Heart left ventricle (tissue), 16 donors: ENCODE measurements around the gene POTEF. TPM values are rescaled to one million over a fixed set of nuclear protein-coding genes. Genes with fewer than 3 reads are reported as not detected.
"Not testable (repeated sequence)": the region's sequence is repeated elsewhere in the genome, so short reads cannot be mapped to it uniquely, and the experiment has no call there.

Experiments
- ATAC-seq, 4 donors: fragments of 200-7000 bp; cut with Tn5 transposase; one replicate each; pipeline ENCODE4 v1.9.1; 2020 to 2022; ENCODE audit warnings: moderate library complexity in 4 of 4, mild to moderate bottlenecking in 3 of 4, moderate number of reproducible peaks in 1 of 4
- DNase-seq, 5 donors: peaks; one replicate each; pipeline ENCODE4 v3.0.0-alpha.2; 2020
- H3K27ac ChIP-seq, 12 donors: fragments of 200-600 bp; sonication (generic) in 4 of 12; one replicate each; pipeline versions ENCODE4 v1.5.0 to v1.8.0; 2016 to 2022; ENCODE audit warnings: mild to moderate bottlenecking in 2 of 12
- H3K27me3 ChIP-seq, 9 donors: fragments of 200-600 bp; sonication (generic) in 2 of 9; one replicate each; pipeline versions ENCODE4 v1.5.1 to v1.8.0; 2016 to 2022; ENCODE audit warnings: mild to moderate bottlenecking in 3 of 9
- H3K36me3 ChIP-seq, 9 donors: fragments of 200-600 bp; sonication (generic) in 2 of 9; one replicate each; pipeline versions ENCODE4 v1.5.0 to v1.8.0; 2018 to 2022; ENCODE audit warnings: mild to moderate bottlenecking in 2 of 9
- H3K4me1 ChIP-seq, 12 donors: fragments of 200-600 bp; sonication (generic) in 4 of 12; one replicate each; pipeline versions ENCODE4 v1.5.0 to v1.8.0; 2016 to 2022; ENCODE audit warnings: mild to moderate bottlenecking in 3 of 12
- H3K4me3 ChIP-seq, 12 donors: fragments of 200-600 bp; sonication (generic) in 4 of 12; one replicate each; pipeline versions ENCODE4 v1.5.0 to v1.8.0; 2017 to 2022; ENCODE audit warnings: mild to moderate bottlenecking in 9 of 12, moderate library complexity in 4 of 12
- H3K9me3 ChIP-seq, 12 donors: fragments of 200-600 bp; sonication (generic) in 4 of 12; one replicate each; pipeline versions ENCODE4 v1.5.0 to v1.8.0; 2016 to 2022; ENCODE audit warnings: mild to moderate bottlenecking in 1 of 12
- POLR2A ChIP-seq, 2 donors: fragments of 450-650 bp; IDR thresholded peaks; one replicate each; pipeline ENCODE4 v1.6.1; 2017; ENCODE audit warnings: antibody characterized with exemption in 2 of 2, mild to moderate bottlenecking in 2 of 2, moderate library complexity in 2 of 2
- WGBS, 4 donors: extraction: QIAGEN DNeasy Blood & Tissue Kit in 2 of 4; methylation state at CpG; one replicate each; pipeline versions ENCODE4 v1.1.5 to v1.1.7; 2013 to 2018; 5-methylcytosine and 5-hydroxymethylcytosine counted together
- intact Hi-C, 10 donors: fragments of 100-400 bp; cut with DNase I; formaldehyde crosslinking; loops; one replicate each; pipeline versions ENCODE4 v1.11.1 to v1.14.2; 2022
- polyA plus RNA-seq, 2 donors: library from polyadenylated mRNA; stranded (reverse); fragments of 200-250 nt; gene quantifications; one replicate each; pipeline ENCODE4 v1.2.3, GENCODE V29; 2013
- total RNA-seq, 9 donors: library from RNA; depleted of rRNA in 2 of 9; stranded (reverse); fragments of >200 nt in 2 of 9; fragmentation: NEBNext Ultra II Directional in 3 of 9; extraction: Animal tissue kit (Norgen Biotek cat#: 25700) in 3 of 9; gene quantifications; one replicate each; pipeline versions ENCODE4 v1.1.0 to v1.2.4, GENCODE V29; 2016 to 2023
- TF ChIP-seq, protein P1 (sequence below), 12 donors: fragments of 200-600 bp; sonication (generic) in 4 of 12; IDR thresholded peaks; one replicate each; pipeline versions ENCODE4 v1.5.0 to v1.8.0; 2018 to 2022; ENCODE audit warnings: antibody characterized with exemption in 12 of 12, mild to moderate bottlenecking in 5 of 12
- donor health status: ischemic (EF 13 %, LVEDD 7.1; RV severe dilation, severe dysfunction).
- donor health status: healthy with polysubstance abuse.
- donor health status: DM: no; HTN: yes; CAD: no.
- donor health status: DM: no; HTN: no; CAD: no.
- donor health status: ischemic (EF 25% LVEDD 6.9; RV normal size, moderate dysfunction).
- donor health status: ischemic (EF 25% LVEDD 5.7; RV mildly dilated, moderate dysfunction).
- donor health status: healthy.
- donor health status: DM: yes; HTN: yes; CAD: no.
- donor health status: ischemic (EF 35%, LVEDD 5.7; RV mildly dilated, moderate dysfunction).
- donor health status: nonischemic (EF 11% LVEDD 7.7; RV severe dilation, severe dysfunction).
- donor health status: DM: yes; HTN: yes; CAD: no.
- donor health status: PGD.
- donor health status: ischemic (EF 29% LVEDD 5.4; RV normal size, mild dysfunction).
- donor health status: nonischemic (EF 23%, LVEDD 6.1; RV moderate dilation, normal function).

POTEF gene
- total and polyA plus RNA-seq, 11 donors, result not detected

- TF ChIP-seq, protein P1, sequence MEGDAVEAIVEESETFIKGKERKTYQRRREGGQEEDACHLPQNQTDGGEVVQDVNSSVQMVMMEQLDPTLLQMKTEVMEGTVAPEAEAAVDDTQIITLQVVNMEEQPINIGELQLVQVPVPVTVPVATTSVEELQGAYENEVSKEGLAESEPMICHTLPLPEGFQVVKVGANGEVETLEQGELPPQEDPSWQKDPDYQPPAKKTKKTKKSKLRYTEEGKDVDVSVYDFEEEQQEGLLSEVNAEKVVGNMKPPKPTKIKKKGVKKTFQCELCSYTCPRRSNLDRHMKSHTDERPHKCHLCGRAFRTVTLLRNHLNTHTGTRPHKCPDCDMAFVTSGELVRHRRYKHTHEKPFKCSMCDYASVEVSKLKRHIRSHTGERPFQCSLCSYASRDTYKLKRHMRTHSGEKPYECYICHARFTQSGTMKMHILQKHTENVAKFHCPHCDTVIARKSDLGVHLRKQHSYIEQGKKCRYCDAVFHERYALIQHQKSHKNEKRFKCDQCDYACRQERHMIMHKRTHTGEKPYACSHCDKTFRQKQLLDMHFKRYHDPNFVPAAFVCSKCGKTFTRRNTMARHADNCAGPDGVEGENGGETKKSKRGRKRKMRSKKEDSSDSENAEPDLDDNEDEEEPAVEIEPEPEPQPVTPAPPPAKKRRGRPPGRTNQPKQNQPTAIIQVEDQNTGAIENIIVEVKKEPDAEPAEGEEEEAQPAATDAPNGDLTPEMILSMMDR (IDR thresholded peaks at IDR 0.05), result no peak
- TF ChIP-seq POLR2A (IDR thresholded peaks at IDR 0.05), result no peak
- H3K9me3 ChIP-seq, result no peaks in the 10 kb centered on the region
- H3K4me1 ChIP-seq, result peaks cover 0 to 6% (median 0%) of the 10 kb centered on the region in 12 donors
- peaks cover 0 to 44% (median 26%) of the 10 kb centered on the region in 9 donors for H3K36me3 ChIP-seq
- H3K4me3 ChIP-seq, result no peak overlapping the region
- no peak for DNase-seq
- H3K27ac ChIP-seq, result no peak overlapping the region
- ATAC-seq, result no peak
- intact Hi-C loops, result loop anchor here in 5 of 10 donors (5.0 to 10.0 kb wide), 2 partner anchors 177 to 180 kb away; no protein-coding TSS in a partner anchor
- 94 to 96% (median 95%) methylated on average over 23 to 29 of the region's 29 CpGs for WGBS, 4 donors
- H3K27me3 ChIP-seq, result no peaks in the 10 kb centered on the region
Measured at GRCh38 chr2:130154773-130155765, 26.0 kb upstream of the POTEF start.

DNA sequence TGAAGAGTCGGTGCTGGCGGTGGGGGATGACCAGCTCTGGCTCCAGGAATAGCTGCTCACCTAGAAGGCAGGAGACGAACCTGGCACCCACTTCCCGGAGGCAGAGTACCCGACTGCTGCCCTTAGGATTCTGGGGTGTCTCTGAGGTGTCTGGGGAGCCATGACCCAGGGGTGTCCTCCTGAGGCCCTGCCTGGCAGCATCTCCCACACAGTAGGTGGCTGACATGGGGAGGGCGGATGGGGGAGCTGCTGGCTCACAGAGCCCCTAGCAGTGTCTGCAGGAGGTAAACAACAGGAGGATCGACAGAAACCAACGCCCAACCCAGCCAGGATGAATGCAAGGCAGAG lies 25.4 kb upstream of the POTEF start:
- not testable (repeated sequence) for H3K27me3 ChIP-seq, H3K4me3 ChIP-seq, ATAC-seq, DNase-seq, H3K4me1 ChIP-seq, H3K9me3 ChIP-seq, H3K27ac ChIP-seq
- 81 to 93% (median 92%) methylated on average over 5 to 8 of the region's 8 CpGs for whole genome bisulfite sequencing, 4 donors
- peaks cover 0 to 41% (median 21%) of the 10 kb centered on the region in 9 donors for H3K36me3 ChIP-seq
- intact Hi-C loops, result loop anchor here in 3 of 10 donors (10.0 kb wide), 1 partner anchor 180 kb away; no protein-coding TSS in a partner anchor

GRCh38 chr2:130153721-130154422 lies 24.9 kb upstream of the POTEF start:
- ATAC-seq, result not testable (repeated sequence)

DNA sequence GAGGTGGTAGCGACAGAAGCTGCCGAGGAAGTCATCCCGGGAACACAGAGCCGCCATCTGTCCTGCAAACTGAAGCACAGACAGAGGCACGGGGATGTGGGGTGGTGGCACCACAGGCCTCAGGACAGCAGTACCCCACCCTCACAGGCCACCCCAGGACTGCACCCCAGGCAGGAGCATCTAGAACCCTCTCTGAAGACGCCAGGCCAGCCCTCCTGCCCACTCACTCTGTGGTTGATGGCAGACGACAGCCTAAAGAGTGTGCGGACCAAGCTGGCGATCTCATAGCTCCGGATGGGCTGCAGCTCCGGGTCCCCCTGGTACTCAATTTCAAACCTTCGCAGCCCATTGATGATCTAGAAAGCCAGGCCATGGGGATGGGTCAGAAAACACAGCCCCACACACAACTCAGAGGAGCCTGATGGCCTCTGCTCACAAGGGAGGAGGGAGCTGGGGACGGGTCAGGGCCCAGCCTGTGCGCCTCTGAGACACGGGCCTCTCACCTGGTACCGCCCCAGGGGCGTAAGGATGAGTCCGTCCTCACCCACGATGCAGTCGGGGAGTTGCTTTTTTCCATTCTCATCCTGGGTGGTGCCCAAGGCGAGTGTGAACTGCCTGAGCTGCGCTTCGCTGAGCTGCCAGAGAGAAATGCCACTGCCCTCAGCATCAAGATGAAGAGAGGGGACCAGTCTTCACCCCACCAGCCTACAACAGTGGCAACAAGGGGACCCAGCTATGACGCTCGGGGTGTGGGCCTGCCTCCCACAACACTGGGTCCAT lies 24.0 kb upstream of the POTEF start:
- H3K9me3 ChIP-seq, result no peaks in the 10 kb centered on the region
- WGBS, 4 donors, result 90 to 96% (median 92%) methylated on average over 12 to 25 of the region's 25 CpGs
- H3K27ac ChIP-seq, result no peak overlapping the region
- no peak overlapping the region for H3K4me3 ChIP-seq
- no peaks in the 10 kb centered on the region for H3K27me3 ChIP-seq
- intact Hi-C loops, result loop anchor here in 3 of 10 donors (10.0 kb wide), 1 partner anchor 182 kb away; no protein-coding TSS in a partner anchor
- no peak for TF ChIP-seq POLR2A (IDR thresholded peaks at IDR 0.05)
- TF ChIP-seq, protein P1 (IDR thresholded peaks at IDR 0.05), result no peak
- H3K36me3 ChIP-seq, result peaks cover 0 to 35% (median 16%) of the 10 kb centered on the region in 9 donors
- ATAC-seq (no peak), DNase-seq (no peak)
- peaks cover 0 to 6% (median 0%) of the 10 kb centered on the region in 12 donors for H3K4me1 ChIP-seq

More at GRCh38 chr2:130153721-130154422, 24.9 kb upstream of the POTEF start:
- not testable (repeated sequence) for DNase-seq, H3K9me3 ChIP-seq, H3K27me3 ChIP-seq, H3K27ac ChIP-seq, H3K4me3 ChIP-seq, H3K4me1 ChIP-seq
- H3K36me3 ChIP-seq, result peaks cover 0 to 36% (median 16%) of the 10 kb centered on the region in 9 donors
- intact Hi-C loops, result loop anchor here in 3 of 10 donors (10.0 kb wide), 1 partner anchor 181 kb away; no protein-coding TSS in a partner anchor
- 88 to 94% (median 92%) methylated on average over 13 to 23 of the region's 23 CpGs for WGBS, 4 donors

- H3K4me3 ChIP-seq, H3K4me1 ChIP-seq, ATAC-seq, H3K27me3 ChIP-seq, H3K27ac ChIP-seq, H3K9me3 ChIP-seq, DNase-seq: not testable (repeated sequence)
- intact Hi-C loops, result loop anchor here in 3 of 10 donors (10.0 kb wide), 1 partner anchor 183 kb away; no protein-coding TSS in a partner anchor
- peaks cover 0 to 35% (median 16%) of the 10 kb centered on the region in 9 donors for H3K36me3 ChIP-seq
- 92 to 97% (median 95%) methylated on average over 23 to 27 of the region's 27 CpGs for WGBS, 4 donors
Measured at GRCh38 chr2:130152136-130152815, 23.3 kb upstream of the POTEF start.

- ATAC-seq, result not testable (repeated sequence)
Measured at GRCh38 chr2:130151145-130151512, 22.1 kb upstream of the POTEF start.

More at GRCh38 chr2:130151145-130151512, 22.1 kb upstream of the POTEF start:
- not testable (repeated sequence) for H3K4me1 ChIP-seq, DNase-seq, H3K27ac ChIP-seq, H3K4me3 ChIP-seq, H3K9me3 ChIP-seq, H3K27me3 ChIP-seq
- H3K36me3 ChIP-seq, result peaks cover 0 to 35% (median 16%) of the 10 kb centered on the region in 9 donors
- intact Hi-C loops, result loop anchor here in 3 of 10 donors (10.0 kb wide), 1 partner anchor 184 kb away; no protein-coding TSS in a partner anchor
- WGBS, 4 donors, result 65 to 94% (median 71%) methylated on average over 4 to 5 of the region's 5 CpGs
